ENCODE results near the gene AFF3.

AFF3 gene

DNA sequence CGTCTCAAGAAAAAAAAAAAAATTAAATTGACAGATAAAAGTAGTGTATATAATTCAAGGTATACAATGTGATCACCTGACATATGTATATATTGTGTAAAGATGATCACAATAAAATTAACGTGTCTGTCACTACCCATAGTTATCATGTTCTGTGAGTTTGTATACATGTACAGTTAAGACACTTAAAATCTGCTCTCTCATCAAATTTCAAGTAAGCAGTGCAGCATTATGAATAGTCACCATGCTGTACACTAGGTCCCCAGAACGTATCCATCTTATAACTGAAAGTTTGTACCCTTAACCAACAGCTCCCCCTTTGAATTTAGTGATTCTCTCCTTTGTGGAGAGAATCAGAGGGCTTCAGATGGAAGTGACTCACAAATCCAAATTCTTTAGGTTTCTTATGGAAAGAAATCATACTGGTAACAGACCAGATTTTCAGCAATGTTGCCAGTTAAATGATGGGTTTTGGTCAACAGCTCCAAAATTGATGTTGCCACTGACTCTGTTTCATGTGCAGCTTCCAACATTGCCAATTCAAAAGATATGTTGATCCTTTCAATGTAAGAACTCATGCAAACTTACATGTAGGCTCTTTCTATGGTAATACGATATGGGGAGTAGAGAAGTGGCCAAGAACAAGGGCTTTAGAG lies 281.5 kb downstream of the AFF3 start:
- H3K27ac ChIP-seq: peak overlapping the region; percentile 51
- no peak for TF ChIP-seq ZFX (IDR thresholded peaks at IDR 0.05; ENCODE audit: borderline replicate concordance)
- TF ChIP-seq, protein P1, sequence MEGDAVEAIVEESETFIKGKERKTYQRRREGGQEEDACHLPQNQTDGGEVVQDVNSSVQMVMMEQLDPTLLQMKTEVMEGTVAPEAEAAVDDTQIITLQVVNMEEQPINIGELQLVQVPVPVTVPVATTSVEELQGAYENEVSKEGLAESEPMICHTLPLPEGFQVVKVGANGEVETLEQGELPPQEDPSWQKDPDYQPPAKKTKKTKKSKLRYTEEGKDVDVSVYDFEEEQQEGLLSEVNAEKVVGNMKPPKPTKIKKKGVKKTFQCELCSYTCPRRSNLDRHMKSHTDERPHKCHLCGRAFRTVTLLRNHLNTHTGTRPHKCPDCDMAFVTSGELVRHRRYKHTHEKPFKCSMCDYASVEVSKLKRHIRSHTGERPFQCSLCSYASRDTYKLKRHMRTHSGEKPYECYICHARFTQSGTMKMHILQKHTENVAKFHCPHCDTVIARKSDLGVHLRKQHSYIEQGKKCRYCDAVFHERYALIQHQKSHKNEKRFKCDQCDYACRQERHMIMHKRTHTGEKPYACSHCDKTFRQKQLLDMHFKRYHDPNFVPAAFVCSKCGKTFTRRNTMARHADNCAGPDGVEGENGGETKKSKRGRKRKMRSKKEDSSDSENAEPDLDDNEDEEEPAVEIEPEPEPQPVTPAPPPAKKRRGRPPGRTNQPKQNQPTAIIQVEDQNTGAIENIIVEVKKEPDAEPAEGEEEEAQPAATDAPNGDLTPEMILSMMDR (IDR thresholded peaks at IDR 0.05): no peak

DNA sequence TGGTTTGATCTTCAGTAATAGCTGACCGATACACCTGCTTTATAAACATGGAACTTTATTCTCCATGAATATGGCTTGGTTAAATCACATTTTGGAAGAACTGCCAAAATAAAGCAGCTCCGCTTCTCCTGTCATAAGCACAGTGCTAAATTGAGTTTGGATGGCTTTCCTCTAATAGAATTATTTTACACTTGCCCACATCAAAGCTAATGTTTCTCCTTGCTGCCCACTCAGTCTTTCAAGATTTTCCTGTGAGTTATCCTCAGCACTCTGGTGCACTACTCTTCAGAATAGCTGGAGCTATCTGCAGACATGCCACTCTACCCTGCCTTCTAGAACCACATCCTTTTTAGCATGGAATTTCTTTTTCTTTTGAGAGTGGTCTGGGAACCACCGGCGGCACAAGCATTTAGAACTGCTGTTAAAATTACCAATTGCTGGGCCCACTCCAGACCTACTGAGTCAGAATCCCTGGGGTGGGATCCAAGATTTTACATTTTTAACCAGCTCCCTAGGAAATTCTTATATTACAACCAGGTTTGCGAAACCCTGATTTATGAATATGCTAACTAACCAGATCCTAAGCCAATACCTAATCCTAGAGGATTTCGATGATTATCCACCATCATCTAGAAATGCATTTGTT lies 283.3 kb downstream of the AFF3 start:
- no peak overlapping the region for H3K27ac ChIP-seq
- TF ChIP-seq, protein P1 (IDR thresholded peaks at IDR 0.05): no peak
- TF ChIP-seq ZFX (IDR thresholded peaks at IDR 0.05; ENCODE audit: borderline replicate concordance): no peak

DNA sequence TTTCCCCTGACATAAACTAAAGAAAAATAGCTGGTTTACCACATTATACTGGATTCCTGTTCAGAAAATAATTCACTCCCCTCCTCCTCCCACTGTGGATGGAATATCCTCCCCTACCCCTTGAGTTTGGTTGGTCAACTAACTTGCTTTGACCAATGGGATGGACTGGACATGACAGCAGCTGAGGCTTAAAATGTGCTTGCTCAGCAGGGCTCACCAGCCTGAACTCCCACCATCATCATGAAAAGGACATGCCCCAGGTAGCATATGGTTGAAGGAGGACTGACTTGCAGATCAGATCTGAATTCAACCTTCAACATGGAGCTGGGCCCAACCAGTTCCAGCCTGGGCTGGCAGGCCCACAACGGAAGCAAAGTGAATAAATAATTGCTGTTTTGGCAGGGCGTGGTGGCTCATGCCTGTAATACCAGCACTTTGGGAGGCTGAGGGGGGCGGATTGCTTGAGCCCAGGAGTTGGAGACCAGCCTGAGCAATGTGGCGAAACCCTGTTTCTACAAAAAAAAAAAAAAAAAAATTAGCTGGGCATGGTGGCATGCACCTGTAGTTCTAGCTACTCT lies 284.4 kb downstream of the AFF3 start:
- TF ChIP-seq, protein P1 (IDR thresholded peaks at IDR 0.05): no peak
- no peak for TF ChIP-seq ZFX (IDR thresholded peaks at IDR 0.05; ENCODE audit: borderline replicate concordance)
- no peak overlapping the region for H3K27ac ChIP-seq

DNA sequence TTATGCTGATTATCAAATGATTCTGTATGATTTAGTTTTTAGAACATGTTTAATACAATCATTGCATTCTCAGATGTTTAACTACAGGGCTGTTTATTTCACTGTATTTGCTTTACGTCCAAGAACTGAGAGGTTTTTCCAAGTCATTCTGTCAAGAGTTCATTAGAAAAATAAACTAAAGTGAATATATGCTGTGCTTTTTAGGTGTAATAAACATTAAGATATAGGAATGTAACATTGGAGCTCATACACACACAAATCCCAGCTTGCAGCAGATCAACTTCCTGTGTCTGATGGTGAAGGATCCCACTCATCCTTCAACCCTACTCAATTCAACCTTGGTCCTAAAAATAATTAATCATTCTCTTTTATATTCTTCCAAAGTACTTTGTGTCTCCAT lies 285.0 kb downstream of the AFF3 start:
- TF ChIP-seq ZFX (IDR thresholded peaks at IDR 0.05; ENCODE audit: borderline replicate concordance): no peak
- TF ChIP-seq, protein P1 (IDR thresholded peaks at IDR 0.05): no peak
- H3K27ac ChIP-seq: no peak overlapping the region

DNA sequence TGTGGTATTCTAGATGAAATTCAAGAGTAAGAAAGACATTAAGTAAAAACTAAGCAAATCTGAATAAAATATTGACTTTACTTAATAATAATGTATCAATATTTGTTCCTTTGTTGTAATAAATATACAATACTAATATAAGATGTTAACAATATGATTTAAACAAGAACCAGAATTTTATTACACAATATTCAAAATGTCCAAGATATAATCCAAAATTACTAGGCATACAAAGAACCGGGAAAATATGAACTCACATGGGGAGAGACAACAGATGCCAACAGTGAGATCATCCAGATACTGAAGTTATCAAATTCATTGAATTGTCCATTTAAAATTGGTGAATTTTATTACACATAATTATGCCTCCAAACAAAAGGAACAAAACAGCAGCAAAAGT lies 286.3 kb downstream of the AFF3 start:
- H3K27ac ChIP-seq: no peak overlapping the region
- TF ChIP-seq ZFX (IDR thresholded peaks at IDR 0.05; ENCODE audit: borderline replicate concordance): no peak

DNA sequence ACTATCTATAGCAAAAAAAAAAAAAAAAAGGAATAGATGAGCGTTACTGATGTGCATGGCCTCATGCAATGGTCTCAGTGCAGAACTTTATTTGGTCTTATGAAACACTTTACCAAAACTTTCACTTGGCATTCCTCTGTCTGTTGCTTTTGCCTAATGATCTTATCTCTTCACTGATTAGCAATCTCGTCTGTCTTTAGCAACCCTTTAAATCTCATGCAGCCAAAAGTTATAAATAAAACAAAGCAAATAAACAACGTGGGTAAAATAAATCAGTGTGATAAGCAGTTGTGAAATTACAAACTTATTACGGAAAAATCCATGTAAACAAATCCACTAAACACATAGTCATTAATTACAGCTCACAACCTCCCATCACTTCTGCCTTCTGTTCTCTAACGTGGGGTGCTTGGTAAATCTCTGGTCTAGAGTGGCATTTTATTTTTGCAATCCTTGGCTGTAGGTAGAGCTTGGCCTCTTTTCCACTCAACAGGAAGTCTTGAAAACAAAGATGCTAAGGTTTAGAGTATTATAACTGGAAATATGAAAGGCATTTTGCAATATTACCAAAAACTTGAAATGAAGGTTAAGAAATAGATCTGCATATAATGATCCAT lies 288.0 kb downstream of the AFF3 start:
- TF ChIP-seq, protein P1 (IDR thresholded peaks at IDR 0.05): no peak
- TF ChIP-seq ZFX (IDR thresholded peaks at IDR 0.05; ENCODE audit: borderline replicate concordance): no peak
- H3K27ac ChIP-seq: no peak overlapping the region

DNA sequence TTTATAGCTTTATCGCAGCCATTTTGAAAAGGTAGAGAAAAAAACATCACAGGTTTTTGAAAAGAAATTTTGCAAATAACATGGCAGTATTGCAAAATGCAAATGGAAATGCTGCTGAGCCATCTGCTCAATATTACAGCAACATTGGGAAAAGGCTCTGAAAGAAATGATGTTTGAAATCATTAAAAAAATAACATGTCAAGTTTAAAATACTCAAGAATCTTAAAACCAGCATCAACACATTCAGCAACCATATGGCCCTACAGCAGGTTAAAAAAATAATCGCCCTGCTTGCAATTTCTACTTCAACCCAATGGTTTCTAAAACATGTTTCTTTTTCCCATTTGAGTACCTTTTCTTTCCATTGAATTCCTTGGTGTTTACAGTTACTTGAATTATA lies 289.4 kb downstream of the AFF3 start:
- no peak overlapping the region for H3K27ac ChIP-seq
- TF ChIP-seq, protein P1 (IDR thresholded peaks at IDR 0.05): no peak
- no peak for TF ChIP-seq ZFX (IDR thresholded peaks at IDR 0.05; ENCODE audit: borderline replicate concordance)

All from 22Rv1 (cell line).